Measurements from ENCODE around the gene ITGB1BP1. TPM values are rescaled to one million over a fixed set of nuclear protein-coding genes. Genes with fewer than 3 reads are reported as not detected.

Gene ITGB1BP1
- total RNA-seq, 1 donor from 2014 or later, result 59.3 TPM

- Mint-ChIP-seq H3K9me3 (no peaks in the 10 kb centered on the region), H3K36me3 (ENCODE audit: low read depth) (peaks cover 5% of the 10 kb centered on the region), H3K27me3 (ENCODE audit: low read depth) (no peaks in the 10 kb centered on the region), H3K4me3 (no peak overlapping the region), H3K4me1 (peaks cover 6% of the 10 kb centered on the region), H3K27ac (ENCODE audit: unreplicated experiment) (no peak overlapping the region)
- no peak for DNase-seq (ENCODE audit: low read depth, low spot score)
- TF ChIP-seq, protein P1, sequence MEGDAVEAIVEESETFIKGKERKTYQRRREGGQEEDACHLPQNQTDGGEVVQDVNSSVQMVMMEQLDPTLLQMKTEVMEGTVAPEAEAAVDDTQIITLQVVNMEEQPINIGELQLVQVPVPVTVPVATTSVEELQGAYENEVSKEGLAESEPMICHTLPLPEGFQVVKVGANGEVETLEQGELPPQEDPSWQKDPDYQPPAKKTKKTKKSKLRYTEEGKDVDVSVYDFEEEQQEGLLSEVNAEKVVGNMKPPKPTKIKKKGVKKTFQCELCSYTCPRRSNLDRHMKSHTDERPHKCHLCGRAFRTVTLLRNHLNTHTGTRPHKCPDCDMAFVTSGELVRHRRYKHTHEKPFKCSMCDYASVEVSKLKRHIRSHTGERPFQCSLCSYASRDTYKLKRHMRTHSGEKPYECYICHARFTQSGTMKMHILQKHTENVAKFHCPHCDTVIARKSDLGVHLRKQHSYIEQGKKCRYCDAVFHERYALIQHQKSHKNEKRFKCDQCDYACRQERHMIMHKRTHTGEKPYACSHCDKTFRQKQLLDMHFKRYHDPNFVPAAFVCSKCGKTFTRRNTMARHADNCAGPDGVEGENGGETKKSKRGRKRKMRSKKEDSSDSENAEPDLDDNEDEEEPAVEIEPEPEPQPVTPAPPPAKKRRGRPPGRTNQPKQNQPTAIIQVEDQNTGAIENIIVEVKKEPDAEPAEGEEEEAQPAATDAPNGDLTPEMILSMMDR (conservative IDR thresholded peaks at IDR 0.05), result no peak
These were observed 37.2 kb upstream of the ITGB1BP1 start for GRCh38 chr2:9460441-9461017.

GRCh38 chr2:9451231-9451630 lies 27.9 kb upstream of the ITGB1BP1 start:
- H3K36me3 Mint-ChIP-seq (ENCODE audit: low read depth), result peaks cover 6% of the 10 kb centered on the region
- no peak for DNase-seq (ENCODE audit: low read depth, low spot score)
- H3K9me3 Mint-ChIP-seq, result no peaks in the 10 kb centered on the region
- no peak overlapping the region for H3K4me3 Mint-ChIP-seq
- H3K27me3 Mint-ChIP-seq (ENCODE audit: low read depth), result no peaks in the 10 kb centered on the region
- no peaks in the 10 kb centered on the region for H3K4me1 Mint-ChIP-seq
- TF ChIP-seq, protein P1 (conservative IDR thresholded peaks at IDR 0.05), result no peak
- H3K27ac Mint-ChIP-seq (ENCODE audit: unreplicated experiment), result no peak overlapping the region

DNA sequence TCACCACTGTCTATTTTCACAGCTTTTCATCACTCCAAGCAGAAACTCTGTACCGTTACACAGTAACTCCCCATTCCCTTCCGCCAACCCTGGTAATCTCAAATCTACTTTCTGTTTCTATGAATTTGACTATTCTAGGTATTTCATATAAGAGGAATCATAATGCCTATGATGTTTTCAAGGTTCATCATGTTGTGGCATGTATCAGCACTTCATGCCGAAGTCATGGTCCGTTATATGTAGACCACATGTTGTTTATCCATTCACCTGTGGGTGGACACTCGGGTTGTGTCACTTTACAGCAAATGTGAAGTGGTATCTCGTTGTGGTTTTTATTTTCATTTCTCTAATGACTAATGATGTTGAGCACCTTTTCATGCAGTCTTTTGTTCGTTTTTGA lies 21.8 kb upstream of the ITGB1BP1 start:
- Mint-ChIP-seq H3K27ac (ENCODE audit: unreplicated experiment) (no peak overlapping the region), H3K4me3 (no peak overlapping the region), H3K9me3 (no peaks in the 10 kb centered on the region), H3K4me1 (no peaks in the 10 kb centered on the region), H3K27me3 (ENCODE audit: low read depth) (no peaks in the 10 kb centered on the region), H3K36me3 (ENCODE audit: low read depth) (peaks cover 18% of the 10 kb centered on the region)
- TF ChIP-seq, protein P1 (conservative IDR thresholded peaks at IDR 0.05), result no peak
- DNase-seq (ENCODE audit: low read depth, low spot score), result no peak

DNA sequence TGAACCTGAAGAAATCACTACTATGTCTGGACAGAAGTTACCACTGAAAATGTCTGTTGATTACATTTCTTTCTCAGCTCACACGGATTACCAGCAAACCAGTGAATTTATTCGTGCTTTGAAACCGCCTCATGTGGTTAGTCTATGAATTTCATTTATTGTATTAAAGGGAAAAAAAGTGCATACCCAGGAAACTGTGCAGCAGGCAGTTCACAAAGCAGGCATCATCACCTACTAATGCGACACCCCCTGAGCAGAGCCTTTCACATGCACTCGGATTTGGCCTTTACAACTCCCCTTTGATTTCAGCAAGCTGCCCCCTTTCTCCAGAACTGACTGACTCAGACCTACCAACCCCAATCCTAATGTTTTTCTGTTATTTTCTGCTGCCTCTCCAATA lies 20.2 kb upstream of the ITGB1BP1 start:
- H3K4me1 Mint-ChIP-seq, result no peaks in the 10 kb centered on the region
- H3K4me3 Mint-ChIP-seq, result no peak overlapping the region
- no peak overlapping the region for H3K27ac Mint-ChIP-seq (ENCODE audit: unreplicated experiment)
- no peaks in the 10 kb centered on the region for H3K9me3 Mint-ChIP-seq
- peaks cover 20% of the 10 kb centered on the region for H3K36me3 Mint-ChIP-seq (ENCODE audit: low read depth)
- TF ChIP-seq, protein P1 (conservative IDR thresholded peaks at IDR 0.05), result no peak
- DNase-seq (ENCODE audit: low read depth, low spot score), result no peak
- H3K27me3 Mint-ChIP-seq (ENCODE audit: low read depth), result no peaks in the 10 kb centered on the region

- Mint-ChIP-seq H3K27ac (ENCODE audit: unreplicated experiment) (no peak overlapping the region), H3K4me1 (no peaks in the 10 kb centered on the region), H3K4me3 (no peak overlapping the region), H3K9me3 (no peaks in the 10 kb centered on the region), H3K27me3 (ENCODE audit: low read depth) (no peaks in the 10 kb centered on the region), H3K36me3 (ENCODE audit: low read depth) (peaks cover 26% of the 10 kb centered on the region)
- no peak for DNase-seq (ENCODE audit: low read depth, low spot score)
- TF ChIP-seq, protein P1 (conservative IDR thresholded peaks at IDR 0.05), result no peak
These were observed 18.2 kb upstream of the ITGB1BP1 start for GRCh38 chr2:9441556-9441955.
